Measurements from ENCODE around the gene PPFIA3. TPM values are rescaled to one million over a fixed set of nuclear protein-coding genes. Genes with fewer than 3 reads are reported as not detected.
A peak's percentile ranks its signal among the peaks of the same experiment; 100 is the strongest.

The PPFIA3 gene
- total RNA-seq, 1 experiment from 2014 or later = 27.3 TPM

GRCh38 chr19:49157445-49158224 is 38.3 kb downstream of the PPFIA3 start, which contains the start of gene TRPM4:
TSS of gene TRPM4 (plus strand) at chr19:49157792. CDS start at chr19:49157867, 75 bp downstream.
- Mint-ChIP-seq H3K27ac (peak within 1 kb of the TSS; percentile 34; the same call in 1 of the 2 replicates), H3K36me3 (peaks cover 9% of the 10 kb centered on the region; the same call in 1 of the 2 replicates), H3K27me3 (ENCODE audit: low read depth) (peaks cover 58% of the 10 kb centered on the region), H3K9me3 (peaks cover 14% of the 10 kb centered on the region), H3K4me3 (peak within 1 kb of the TSS; percentile 73), H3K4me1 (peaks cover 27% of the 10 kb centered on the region)
- ATAC-seq (peak; percentile 96), DNase-seq (ENCODE audit: low spot score) (peak; percentile 97)
- ChIA-PET CTCF (interaction anchor here (1.0 to 3.6 kb wide), 3 partner anchors 11 to 53 kb away, joined by 3 to 24 read pairs (median 8); no protein-coding TSS in a partner anchor), POLR2A (interaction anchor here (0.7 kb wide), 1 partner anchor 8 kb away, joined by 3 read pairs; no protein-coding TSS in a partner anchor)
- TF ChIP-seq ZNF281 (CRISPR knock-in tag; IDR thresholded peaks at IDR 0.05) = 0 out of 2 replicates have a peak, but pooled peaks have one; percentile 57
- no peak for TF ChIP-seq KAT7 (CRISPR knock-in tag; IDR thresholded peaks at IDR 0.05; ENCODE audit: borderline replicate concordance)
- TF ChIP-seq E2F5 (CRISPR knock-in tag; IDR thresholded peaks at IDR 0.05) = no peak
- TF ChIP-seq PRDM15 (CRISPR knock-in tag; IDR thresholded peaks at IDR 0.05) = peak; percentile 45
- TF ChIP-seq SP1 (CRISPR knock-in tag; conservative IDR thresholded peaks at IDR 0.05) = peak; percentile 65; the same call in 1 of the 2 replicates
- 0 out of 2 replicates have a peak, but pooled peaks have one; percentile 54 for TF ChIP-seq E2F1 (CRISPR knock-in tag; IDR thresholded peaks at IDR 0.05)
- no peak for TF ChIP-seq E2F4 (CRISPR knock-in tag; IDR thresholded peaks at IDR 0.05; ENCODE audit: borderline replicate concordance, low read depth)
- TF ChIP-seq MAX (CRISPR knock-in tag; IDR thresholded peaks at IDR 0.05) = no peak

- Mint-ChIP-seq H3K9me3 (no peaks in the 10 kb centered on the region), H3K27me3 (ENCODE audit: low read depth) (peaks cover 33% of the 10 kb centered on the region), H3K4me3 (no peak overlapping the region), H3K4me1 (peaks cover 21% of the 10 kb centered on the region), H3K27ac (0 out of 2 replicates have a peak overlapping the region, but pooled peaks have one; percentile 44), H3K36me3 (no peaks in the 10 kb centered on the region)
- no peak for TF ChIP-seq USF2 (CRISPR knock-in tag; IDR thresholded peaks at IDR 0.05)
- TF ChIP-seq ZNF423 (CRISPR knock-in tag; IDR thresholded peaks at IDR 0.05) = no peak
- no peak for TF ChIP-seq ZNF263 (CRISPR knock-in tag; IDR thresholded peaks at IDR 0.05; ENCODE audit: low read depth)
- no peak for TF ChIP-seq ATF3 (CRISPR knock-in tag; conservative IDR thresholded peaks at IDR 0.05)
- no peak for TF ChIP-seq KAT7 (CRISPR knock-in tag; IDR thresholded peaks at IDR 0.05; ENCODE audit: borderline replicate concordance)
- TF ChIP-seq NR2C2 (CRISPR knock-in tag; IDR thresholded peaks at IDR 0.05) = no peak
- no peak for TF ChIP-seq RELA (CRISPR knock-in tag; IDR thresholded peaks at IDR 0.05; ENCODE audit: borderline replicate concordance)
- no peak for TF ChIP-seq FOXK1 (CRISPR knock-in tag; IDR thresholded peaks at IDR 0.05)
- TF ChIP-seq TEAD4 (CRISPR knock-in tag; IDR thresholded peaks at IDR 0.05) = no peak
- ChIA-PET CTCF (interaction anchor here (1.2 to 3.6 kb wide), 3 partner anchors 14 to 48 kb away, joined by 4 to 24 read pairs (median 9); no protein-coding TSS in a partner anchor), POLR2A (no interaction called here)
- DNase-seq (ENCODE audit: low spot score) (no peak), ATAC-seq (no peak)
Observed at GRCh38 chr19:49160450-49161189, 41.3 kb downstream of the PPFIA3 start.
